GM21723 (cell line): Measurements from ENCODE around the gene SCP2.

ENCODE experiments used
- ATAC-seq: cut with Tn5 transposase; IDR thresholded peaks from one replicate; pipeline ENCODE4 v1.9.1; 2021; ENCODE audit warnings: mild to moderate bottlenecking, moderate library complexity; ENCODE audit not compliant: unreplicated experiment

The SCP2 gene

GRCh38 chr1:53066488-53066887, 139.4 kb downstream of the SCP2 start:
- no peak for ATAC-seq

DNA sequence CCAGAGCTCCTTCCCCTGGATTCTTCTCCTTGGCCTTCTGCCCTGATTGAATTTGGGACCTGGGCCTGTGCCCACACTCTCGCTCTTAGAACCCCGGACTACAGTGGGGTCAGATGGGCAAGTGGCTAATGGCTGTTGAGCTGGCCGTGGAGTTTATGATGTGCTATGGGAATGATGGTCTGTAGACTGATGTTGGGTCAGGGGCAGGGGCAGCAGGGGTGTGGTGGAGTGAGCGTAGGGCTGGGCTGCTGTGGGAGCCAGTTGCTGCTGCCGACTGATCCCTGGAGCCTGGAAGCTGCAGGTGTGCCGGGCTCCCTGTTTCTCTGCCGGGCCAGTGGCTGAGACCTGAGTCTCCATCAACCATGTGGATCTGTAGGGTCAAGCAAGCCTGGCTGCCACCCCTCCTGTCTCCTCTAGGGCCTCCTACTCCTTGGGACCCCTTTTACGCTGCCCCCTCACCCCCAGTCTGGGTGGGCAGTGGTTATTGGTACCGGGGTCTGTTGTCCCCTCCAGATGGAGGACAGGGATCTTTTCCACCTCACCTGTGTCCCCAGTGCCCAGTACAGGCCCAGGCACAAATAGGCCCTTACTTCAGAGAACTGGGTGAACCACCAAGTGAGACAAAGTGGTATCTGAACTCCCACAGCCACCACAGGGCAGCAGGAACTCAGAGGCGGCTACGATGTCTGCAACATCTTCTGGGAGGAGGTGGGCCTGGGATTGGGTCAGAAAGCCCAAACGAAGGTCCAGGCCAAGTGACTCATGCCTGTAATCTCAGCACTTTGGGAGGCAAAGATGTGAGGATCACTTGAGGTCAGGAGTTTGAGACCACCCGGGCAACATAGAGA, 140.0 kb downstream of the SCP2 start:
- ATAC-seq: no peak

DNA sequence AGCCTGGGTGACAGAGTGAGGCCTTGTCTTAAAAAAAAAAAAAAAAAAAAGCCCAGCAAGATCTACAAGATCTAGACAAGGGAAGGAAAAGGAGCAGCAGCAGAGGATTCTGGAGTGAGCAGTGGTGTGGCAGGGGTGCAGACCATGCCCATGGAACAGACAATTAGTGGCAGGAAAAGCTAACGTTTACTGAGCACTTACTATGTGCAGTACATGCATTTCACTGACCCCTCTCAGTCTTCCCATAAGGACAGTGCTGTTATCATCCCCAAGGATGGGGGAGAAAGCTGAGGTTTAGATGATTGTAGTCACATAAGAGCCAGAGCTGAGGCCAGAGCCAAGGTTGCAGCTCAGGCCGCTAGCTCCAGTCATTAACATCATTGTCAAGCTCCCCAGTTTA, 140.8 kb downstream of the SCP2 start:
- ATAC-seq: no peak

GRCh38 chr1:53068314-53069099, 141.4 kb downstream of the SCP2 start:
- ATAC-seq: no peak

- no peak for ATAC-seq
Measured at GRCh38 chr1:53069265-53069662, 142.2 kb downstream of the SCP2 start.

DNA sequence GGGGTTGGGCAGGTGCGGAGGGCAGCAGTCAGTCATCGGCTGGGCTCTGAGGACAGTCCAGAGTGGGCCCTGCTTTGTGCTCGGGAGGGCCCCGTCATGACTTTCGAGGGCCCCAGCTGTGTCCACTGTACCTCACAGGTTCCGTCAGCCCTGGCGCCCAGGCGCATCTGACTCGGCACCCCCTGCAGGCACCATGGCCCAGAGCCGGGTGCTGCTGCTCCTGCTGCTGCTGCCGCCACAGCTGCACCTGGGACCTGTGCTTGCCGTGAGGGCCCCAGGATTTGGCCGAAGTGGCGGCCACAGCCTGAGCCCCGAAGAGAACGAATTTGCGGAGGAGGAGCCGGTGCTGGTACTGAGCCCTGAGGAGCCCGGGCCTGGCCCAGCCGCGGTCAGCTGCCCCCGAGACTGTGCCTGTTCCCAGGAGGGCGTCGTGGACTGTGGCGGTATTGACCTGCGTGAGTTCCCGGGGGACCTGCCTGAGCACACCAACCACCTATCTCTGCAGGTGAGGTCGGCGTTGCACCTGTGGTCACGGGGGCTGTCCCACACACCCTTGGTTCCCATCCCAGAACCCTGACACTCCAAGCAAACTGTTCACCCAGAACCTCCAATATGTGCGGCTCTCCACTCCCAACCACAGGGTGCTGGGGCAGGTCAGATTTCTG, 142.7 kb downstream of the SCP2 start:
- no peak for ATAC-seq

- ATAC-seq: no peak
Measured at GRCh38 chr1:53070621-53071020, 143.5 kb downstream of the SCP2 start.

GRCh38 chr1:53071167-53071865, 144.2 kb downstream of the SCP2 start:
- ATAC-seq: no peak

DNA sequence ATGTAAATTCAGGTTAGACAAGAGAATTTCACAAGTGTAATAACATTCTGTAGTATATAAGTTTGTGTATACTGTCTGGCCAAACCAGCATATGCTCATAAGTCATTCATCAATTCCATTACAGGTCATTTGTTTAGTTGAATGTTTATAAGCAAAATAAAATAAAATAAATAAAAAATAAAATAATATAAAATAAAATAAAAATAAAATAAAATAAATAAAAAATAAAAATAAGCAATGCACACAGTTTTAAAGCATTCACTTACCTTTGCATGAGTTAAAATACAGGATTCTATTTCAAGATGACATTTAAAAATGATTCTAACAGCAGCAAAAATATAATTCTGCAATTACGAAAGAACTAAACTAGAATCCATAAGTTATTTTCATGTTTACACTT, 144.8 kb downstream of the SCP2 start:
- ATAC-seq: no peak

DNA sequence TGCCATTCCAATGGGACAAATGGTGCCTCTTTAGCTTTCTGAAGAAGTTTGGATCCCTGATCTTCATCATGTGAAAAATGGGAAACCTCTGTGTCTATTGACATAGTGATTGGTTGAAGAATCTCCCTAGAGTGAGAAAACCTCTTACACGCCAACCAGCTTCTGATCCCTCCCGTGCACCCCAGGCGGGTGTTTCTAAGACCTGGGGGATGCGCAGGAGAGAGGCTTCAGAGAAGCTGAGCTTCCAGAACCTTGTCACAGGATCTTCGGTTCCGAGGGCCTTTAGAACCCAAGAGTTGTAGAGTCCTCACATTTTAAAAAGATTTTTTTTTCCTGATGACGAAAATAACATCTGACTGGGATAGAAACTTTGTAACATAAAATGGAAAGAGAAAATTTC, 146.2 kb downstream of the SCP2 start:
- no peak for ATAC-seq

- no peak for ATAC-seq
Measured at GRCh38 chr1:53073868-53074311, 146.8 kb downstream of the SCP2 start.

GRCh38 chr1:53074313-53075154, 147.5 kb downstream of the SCP2 start:
- no peak for ATAC-seq

- ATAC-seq: no peak
Measured at GRCh38 chr1:53075206-53075605, 148.1 kb downstream of the SCP2 start.

GRCh38 chr1:53075761-53076163, 148.7 kb downstream of the SCP2 start:
- no peak for ATAC-seq

- no peak for ATAC-seq
Measured at GRCh38 chr1:53076165-53076564, 149.1 kb downstream of the SCP2 start.

- ATAC-seq: no peak
Measured at GRCh38 chr1:53076721-53077598, 149.9 kb downstream of the SCP2 start.

GRCh38 chr1:53077599-53077965, 150.5 kb downstream of the SCP2 start:
- ATAC-seq: no peak

GRCh38 chr1:53078333-53079101, 151.4 kb downstream of the SCP2 start:
- no peak for ATAC-seq
